ENCODE data around the gene PTPRS.

Gene PTPRS

DNA sequence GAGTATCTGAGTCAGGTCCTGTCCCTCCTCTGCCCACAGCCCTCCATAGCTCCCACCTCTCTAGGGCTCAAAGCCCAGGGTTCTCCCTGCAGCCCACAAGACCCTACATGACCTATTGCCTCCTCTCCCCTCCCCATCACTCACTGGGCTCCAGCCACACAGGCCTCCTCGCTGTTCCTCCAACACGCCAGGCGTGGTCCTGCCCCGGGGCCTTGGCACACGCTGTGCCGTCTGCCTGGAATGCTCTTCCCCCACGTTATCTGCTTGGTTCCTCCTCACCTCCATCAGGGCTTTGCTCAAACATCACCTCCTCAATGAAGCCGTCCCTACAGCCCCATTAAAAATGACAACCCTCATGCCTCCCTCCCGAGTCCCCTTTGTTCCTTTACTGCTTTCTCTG lies 21.1 kb downstream of the PTPRS start:
- H3K4me3 ChIP-seq (replicated peaks; ENCODE audit: low read depth, low read length) = no peak overlapping the region
- DNase-seq (ENCODE audit: extremely low read depth, low read depth) = no peak
- TF ChIP-seq CTCF (IDR thresholded peaks at IDR 0.05; ENCODE audit: low read depth, low read length, missing control alignments) = no peak

DNA sequence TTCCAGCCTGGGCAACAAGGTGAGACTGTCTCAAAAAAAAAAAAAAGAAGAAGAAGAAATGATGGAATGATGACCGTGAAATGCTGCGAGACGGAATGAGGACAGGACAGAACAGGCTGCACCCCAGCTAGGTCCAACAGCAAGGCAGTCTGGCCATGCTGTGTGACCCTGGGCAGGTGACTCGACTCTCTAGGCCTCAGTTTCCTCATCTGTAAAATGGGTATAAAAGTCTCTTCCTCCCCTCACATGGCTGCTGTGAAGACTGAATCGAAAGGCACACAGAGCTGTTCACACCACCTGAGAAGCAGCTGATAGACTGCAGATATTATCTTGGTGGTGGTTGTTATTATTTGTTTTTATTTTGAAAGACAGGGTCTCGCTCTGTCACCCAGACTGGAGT lies 22.3 kb downstream of the PTPRS start:
- DNase-seq (ENCODE audit: extremely low read depth, low read depth) = no peak
- TF ChIP-seq CTCF (IDR thresholded peaks at IDR 0.05; ENCODE audit: low read depth, low read length, missing control alignments) = no peak
- H3K4me3 ChIP-seq (replicated peaks; ENCODE audit: low read depth, low read length) = no peak overlapping the region

DNA sequence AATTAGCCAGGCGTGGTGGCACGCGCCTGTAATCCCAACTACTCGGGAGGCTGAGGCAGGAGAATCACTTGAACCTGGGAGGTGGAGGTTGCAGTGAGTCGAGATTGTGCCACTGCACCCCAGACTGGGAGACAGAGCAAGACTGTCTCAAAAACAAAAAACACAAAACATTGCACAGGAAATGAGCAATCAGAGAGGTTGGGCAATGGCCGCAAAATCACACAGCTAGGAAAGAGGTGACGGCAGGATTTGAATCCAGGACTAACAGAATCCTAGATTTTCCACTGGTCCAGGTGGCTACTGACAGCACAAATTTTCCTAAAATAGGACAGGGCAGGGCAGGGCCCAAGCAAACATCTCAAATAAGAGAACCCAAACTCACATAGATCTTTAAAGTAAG lies 23.3 kb downstream of the PTPRS start:
- H3K4me3 ChIP-seq (replicated peaks; ENCODE audit: low read depth, low read length) = no peak overlapping the region
- TF ChIP-seq CTCF (IDR thresholded peaks at IDR 0.05; ENCODE audit: low read depth, low read length, missing control alignments) = no peak
- no peak for DNase-seq (ENCODE audit: extremely low read depth, low read depth)

GRCh38 chr19:5316138-5316537 lies 24.5 kb downstream of the PTPRS start:
- DNase-seq (ENCODE audit: extremely low read depth, low read depth) = no peak
- H3K4me3 ChIP-seq (replicated peaks; ENCODE audit: low read depth, low read length) = no peak overlapping the region
- no peak for TF ChIP-seq CTCF (IDR thresholded peaks at IDR 0.05; ENCODE audit: low read depth, low read length, missing control alignments)

- H3K4me3 ChIP-seq (replicated peaks; ENCODE audit: low read depth, low read length) = no peak overlapping the region
- TF ChIP-seq CTCF (IDR thresholded peaks at IDR 0.05; ENCODE audit: low read depth, low read length, missing control alignments) = no peak
- no peak for DNase-seq (ENCODE audit: extremely low read depth, low read depth)
Observed at GRCh38 chr19:5314907-5315298, 25.7 kb downstream of the PTPRS start.

DNA sequence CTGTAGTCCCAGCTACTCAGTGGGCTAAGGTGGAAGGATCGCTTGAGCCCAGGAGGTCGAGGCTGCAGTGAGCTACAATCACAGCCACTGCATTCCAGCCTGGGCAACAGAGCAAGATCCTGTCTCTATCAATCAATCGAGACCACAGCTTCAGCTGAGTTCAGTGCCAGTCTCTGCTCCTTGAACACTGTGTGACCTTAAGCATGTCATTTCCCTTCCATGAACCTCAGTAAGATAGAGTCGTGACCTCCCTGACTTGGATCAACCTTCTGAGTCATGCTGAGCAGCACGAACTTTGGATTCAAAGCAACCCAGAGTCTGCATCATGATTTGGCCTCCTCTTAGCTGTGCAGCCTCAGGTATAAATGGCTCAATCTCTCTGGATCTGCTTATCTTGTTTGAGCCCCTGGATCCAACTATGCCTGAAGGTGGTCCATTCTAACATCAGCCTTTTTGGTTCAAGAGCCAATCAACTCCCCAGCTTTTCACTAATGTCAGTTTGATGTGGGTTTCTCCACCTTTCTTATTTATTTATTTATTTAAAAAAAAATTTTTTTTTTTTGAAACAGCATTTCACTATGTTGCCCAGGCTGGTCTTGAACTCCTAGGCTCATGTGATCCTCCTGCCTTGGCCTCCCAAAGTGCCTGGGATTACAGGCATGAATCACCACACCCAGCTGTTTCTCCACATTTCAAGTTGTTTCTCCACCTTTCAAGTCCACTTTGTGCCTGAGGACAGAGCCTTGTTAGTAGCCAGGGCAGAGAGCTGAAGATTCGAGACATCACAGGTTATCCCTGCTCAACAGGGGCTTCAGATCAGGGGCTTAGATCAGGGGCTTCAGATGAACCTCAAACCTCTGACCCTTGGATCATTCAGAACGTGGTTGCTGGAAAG lies 26.4 kb downstream of the PTPRS start:
- H3K4me3 ChIP-seq (replicated peaks; ENCODE audit: low read depth, low read length) = no peak overlapping the region
- DNase-seq (ENCODE audit: extremely low read depth, low read depth) = no peak
- no peak for TF ChIP-seq CTCF (IDR thresholded peaks at IDR 0.05; ENCODE audit: low read depth, low read length, missing control alignments)

All from HFF-Myc (cell line).